ENCODE measurements around the gene KIAA1671. TPM values are rescaled to one million over a fixed set of nuclear protein-coding genes. Genes with fewer than 3 reads are reported as not detected.

Gene KIAA1671
- total RNA-seq, 1 donor from 2014 or later = 28.5 TPM

- TF ChIP-seq CTCF (IDR thresholded peaks at IDR 0.05) = no peak
- H3K27me3 Mint-ChIP-seq (ENCODE audit: low read depth) = no peaks in the 10 kb centered on the region
- H3K4me3 Mint-ChIP-seq (ENCODE audit: unreplicated experiment) = no peak overlapping the region
- no peaks in the 10 kb centered on the region for H3K36me3 Mint-ChIP-seq (ENCODE audit: low read depth)
- peaks cover 19% of the 10 kb centered on the region for H3K4me1 Mint-ChIP-seq (ENCODE audit: low read depth)
- H3K9me3 Mint-ChIP-seq (ENCODE audit: low read depth) = no peaks in the 10 kb centered on the region
- H3K27ac Mint-ChIP-seq (ENCODE audit: unreplicated experiment) = no peak overlapping the region
- DNase-seq (ENCODE audit: low spot score) = no peak
These were observed 9.6 kb downstream of the KIAA1671 start for GRCh38 chr22:24962094-24962493.

GRCh38 chr22:24962835-24963234, 10.3 kb downstream of the KIAA1671 start:
- no peaks in the 10 kb centered on the region for H3K9me3 Mint-ChIP-seq (ENCODE audit: low read depth)
- TF ChIP-seq CTCF (IDR thresholded peaks at IDR 0.05) = no peak
- no peaks in the 10 kb centered on the region for H3K36me3 Mint-ChIP-seq (ENCODE audit: low read depth)
- no peak for DNase-seq (ENCODE audit: low spot score)
- H3K4me1 Mint-ChIP-seq (ENCODE audit: low read depth) = peaks cover 26% of the 10 kb centered on the region
- no peak overlapping the region for H3K27ac Mint-ChIP-seq (ENCODE audit: unreplicated experiment)
- H3K27me3 Mint-ChIP-seq (ENCODE audit: low read depth) = no peaks in the 10 kb centered on the region
- no peak overlapping the region for H3K4me3 Mint-ChIP-seq (ENCODE audit: unreplicated experiment)

GRCh38 chr22:24964441-24964840, 11.9 kb downstream of the KIAA1671 start:
- Mint-ChIP-seq H3K4me1 (ENCODE audit: low read depth) (peaks cover 42% of the 10 kb centered on the region), H3K27me3 (ENCODE audit: low read depth) (no peaks in the 10 kb centered on the region), H3K27ac (ENCODE audit: unreplicated experiment) (no peak overlapping the region), H3K36me3 (ENCODE audit: low read depth) (no peaks in the 10 kb centered on the region), H3K9me3 (ENCODE audit: low read depth) (no peaks in the 10 kb centered on the region), H3K4me3 (ENCODE audit: unreplicated experiment) (no peak overlapping the region)
- no peak for DNase-seq (ENCODE audit: low spot score)
- TF ChIP-seq CTCF (IDR thresholded peaks at IDR 0.05) = no peak

GRCh38 chr22:24965822-24966626, 13.5 kb downstream of the KIAA1671 start:
- DNase-seq (ENCODE audit: low spot score) = no peak
- no peaks in the 10 kb centered on the region for H3K36me3 Mint-ChIP-seq (ENCODE audit: low read depth)
- no peaks in the 10 kb centered on the region for H3K27me3 Mint-ChIP-seq (ENCODE audit: low read depth)
- H3K4me3 Mint-ChIP-seq (ENCODE audit: unreplicated experiment) = peak overlapping the region; percentile 28
- TF ChIP-seq CTCF (IDR thresholded peaks at IDR 0.05) = no peak
- peaks cover 54% of the 10 kb centered on the region for H3K4me1 Mint-ChIP-seq (ENCODE audit: low read depth)
- H3K27ac Mint-ChIP-seq (ENCODE audit: unreplicated experiment) = peak overlapping the region; percentile 11
- no peaks in the 10 kb centered on the region for H3K9me3 Mint-ChIP-seq (ENCODE audit: low read depth)

- no peak for DNase-seq (ENCODE audit: low spot score)
- no peaks in the 10 kb centered on the region for H3K9me3 Mint-ChIP-seq (ENCODE audit: low read depth)
- peaks cover 54% of the 10 kb centered on the region for H3K4me1 Mint-ChIP-seq (ENCODE audit: low read depth)
- H3K4me3 Mint-ChIP-seq (ENCODE audit: unreplicated experiment) = no peak overlapping the region
- H3K36me3 Mint-ChIP-seq (ENCODE audit: low read depth) = no peaks in the 10 kb centered on the region
- TF ChIP-seq CTCF (IDR thresholded peaks at IDR 0.05) = no peak
- no peaks in the 10 kb centered on the region for H3K27me3 Mint-ChIP-seq (ENCODE audit: low read depth)
- H3K27ac Mint-ChIP-seq (ENCODE audit: unreplicated experiment) = no peak overlapping the region
These were observed 15.6 kb downstream of the KIAA1671 start for GRCh38 chr22:24968066-24968561.
